Measurements from ENCODE around the gene A4GNT. TPM values are rescaled to one million over a fixed set of nuclear protein-coding genes. Genes with fewer than 3 reads are reported as not detected.
"Not testable (repeated sequence)": the region's sequence is repeated elsewhere in the genome, so short reads cannot be mapped to it uniquely, and the experiment has no call there.

A4GNT gene
- total and polyA plus RNA-seq, 2 donors (not counting 1 experiment from before 2014, with no cell fraction given): not detected

DNA sequence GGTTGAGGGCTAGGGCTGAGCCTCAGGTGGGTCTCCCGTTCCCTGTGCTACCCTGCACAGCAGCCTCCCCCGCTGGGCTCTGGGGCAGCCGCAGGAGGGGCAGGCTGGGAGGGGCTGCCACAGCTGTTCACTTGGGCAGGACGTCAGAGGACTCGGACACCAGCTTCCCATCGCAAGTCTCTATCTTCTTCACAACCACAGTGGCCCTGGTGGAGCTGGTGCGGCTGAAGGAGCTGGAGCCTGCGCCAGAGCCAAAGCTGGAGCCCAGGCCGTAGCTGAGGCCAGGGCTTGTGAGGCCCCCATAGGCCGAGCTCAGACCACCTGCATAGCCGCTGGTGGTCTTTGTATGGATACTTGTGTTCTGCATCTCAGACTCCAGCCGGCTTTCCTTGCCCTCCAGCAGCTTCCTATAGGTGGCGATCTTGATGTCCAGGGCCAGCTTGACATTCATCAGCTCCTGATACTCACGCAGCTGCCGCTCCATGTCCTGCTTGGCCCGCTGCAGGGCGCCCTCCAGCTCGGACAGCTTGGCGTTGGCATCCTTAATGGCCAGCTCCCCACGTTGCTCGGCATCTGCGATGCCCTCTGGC lies 30.7 kb downstream of the A4GNT start:
- not testable (repeated sequence) for H2AFZ ChIP-seq (ENCODE audit: low read length); H3K79me2 ChIP-seq (ENCODE audit: control insufficient read depth, insufficient read depth, low read length); H4K20me1 ChIP-seq (ENCODE audit: control insufficient read depth, extremely low read depth, insufficient read depth, low read length); H3K9me3 ChIP-seq (ENCODE audit: control insufficient read depth, insufficient read depth, low read depth, low read length); H3K27me3 ChIP-seq (ENCODE audit: control insufficient read depth, insufficient read depth, low read length); H3K4me2 ChIP-seq (ENCODE audit: extremely low read depth, insufficient read depth, low read length); DNase-seq (ENCODE audit: low read depth in 2 of 2); H3K4me3 ChIP-seq (replicated peaks in 1 of 4; ENCODE audit: control extremely low read depth in 1 of 4, insufficient read depth in 1 of 4, low read depth in 3 of 4, low read length in 4 of 4); H3K27ac ChIP-seq (ENCODE audit: insufficient read depth, low read length); H3K4me1 ChIP-seq (ENCODE audit: control insufficient read depth, extremely low read depth, insufficient read depth, low read length); H3K9ac ChIP-seq (ENCODE audit: insufficient read depth, low read length)
- TF ChIP-seq, protein P1, sequence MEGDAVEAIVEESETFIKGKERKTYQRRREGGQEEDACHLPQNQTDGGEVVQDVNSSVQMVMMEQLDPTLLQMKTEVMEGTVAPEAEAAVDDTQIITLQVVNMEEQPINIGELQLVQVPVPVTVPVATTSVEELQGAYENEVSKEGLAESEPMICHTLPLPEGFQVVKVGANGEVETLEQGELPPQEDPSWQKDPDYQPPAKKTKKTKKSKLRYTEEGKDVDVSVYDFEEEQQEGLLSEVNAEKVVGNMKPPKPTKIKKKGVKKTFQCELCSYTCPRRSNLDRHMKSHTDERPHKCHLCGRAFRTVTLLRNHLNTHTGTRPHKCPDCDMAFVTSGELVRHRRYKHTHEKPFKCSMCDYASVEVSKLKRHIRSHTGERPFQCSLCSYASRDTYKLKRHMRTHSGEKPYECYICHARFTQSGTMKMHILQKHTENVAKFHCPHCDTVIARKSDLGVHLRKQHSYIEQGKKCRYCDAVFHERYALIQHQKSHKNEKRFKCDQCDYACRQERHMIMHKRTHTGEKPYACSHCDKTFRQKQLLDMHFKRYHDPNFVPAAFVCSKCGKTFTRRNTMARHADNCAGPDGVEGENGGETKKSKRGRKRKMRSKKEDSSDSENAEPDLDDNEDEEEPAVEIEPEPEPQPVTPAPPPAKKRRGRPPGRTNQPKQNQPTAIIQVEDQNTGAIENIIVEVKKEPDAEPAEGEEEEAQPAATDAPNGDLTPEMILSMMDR (conservative IDR thresholded peaks at IDR 0.05 in 1 of 2, IDR thresholded peaks at IDR 0.05 in 1 of 2; ENCODE audit: low read depth in 1 of 2, low read length in 2 of 2): peak in 1 of 2 donors; percentile 26
- peaks cover 14% of the 10 kb centered on the region for H3K36me3 ChIP-seq (ENCODE audit: control insufficient read depth, insufficient read depth, low read length)

DNA sequence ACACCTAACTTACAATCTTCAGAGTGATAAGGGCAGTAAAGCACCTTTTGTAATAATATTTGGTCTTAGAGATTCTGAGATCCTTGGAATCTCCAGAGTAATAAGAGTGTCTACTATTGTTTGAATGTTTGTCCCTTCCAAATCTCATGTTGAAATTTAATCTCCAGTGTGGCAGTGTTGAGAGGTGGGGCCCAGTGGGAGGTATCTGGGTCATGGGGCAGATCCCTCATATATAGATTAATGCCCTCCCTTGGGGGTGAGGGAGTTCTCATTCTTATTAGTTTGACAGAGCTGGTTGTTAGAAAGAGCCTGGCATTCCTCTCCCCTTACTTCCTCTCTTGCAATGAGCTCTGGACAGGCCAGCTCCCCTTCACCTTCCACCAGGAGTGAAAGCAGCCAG lies 32.8 kb downstream of the A4GNT start:
- Histone ChIP-seq H2AFZ (ENCODE audit: low read length) (no peak overlapping the region), H3K36me3 (ENCODE audit: control insufficient read depth, insufficient read depth, low read length) (peaks cover 14% of the 10 kb centered on the region)

DNA sequence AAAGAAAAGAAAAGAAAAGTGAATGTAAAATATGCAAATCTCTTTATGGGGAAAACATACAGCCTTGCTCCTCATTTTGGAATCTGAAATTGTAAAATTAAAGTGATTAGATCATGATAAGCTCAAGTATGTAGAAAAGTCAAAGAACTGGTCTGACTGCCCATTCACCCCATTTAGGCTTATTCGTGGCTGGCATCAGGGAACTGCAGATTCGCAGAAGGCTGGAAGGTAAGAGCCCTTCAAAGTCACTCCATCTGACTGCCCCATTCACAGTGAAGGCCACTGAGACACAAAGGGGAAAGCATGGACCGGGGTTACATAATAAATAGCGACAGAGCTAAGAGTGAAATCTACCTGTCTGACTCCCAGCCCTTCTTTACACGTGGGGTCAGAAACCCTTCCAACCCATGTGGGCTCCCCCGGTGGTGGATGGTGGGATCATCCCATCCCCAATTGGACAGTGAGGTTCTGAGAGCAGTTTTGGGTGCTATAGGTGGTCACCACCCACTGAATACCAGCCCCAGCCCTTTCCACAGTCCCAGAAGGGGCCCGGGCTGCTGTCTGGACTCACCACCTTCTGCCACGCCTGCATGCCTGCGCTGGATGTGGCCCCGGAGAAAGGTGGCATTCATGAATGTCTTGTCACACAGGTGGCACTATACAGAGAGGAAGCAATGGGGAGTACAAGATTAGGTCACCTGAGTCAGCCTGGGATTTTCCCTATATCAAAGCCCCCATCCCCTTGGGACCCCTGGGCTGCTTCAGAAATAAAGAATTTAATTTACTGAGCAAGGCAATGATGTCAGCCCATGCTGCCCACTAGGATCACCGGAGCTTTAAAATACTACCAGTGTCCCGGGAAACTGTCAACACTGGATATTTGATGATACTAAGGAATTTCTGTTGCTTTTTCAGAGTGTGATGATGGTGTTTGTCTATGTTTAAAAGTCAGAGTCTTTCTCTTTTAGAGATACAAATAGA lies 34.7 kb downstream of the A4GNT start:
- DNase-seq (ENCODE audit: low read depth in 2 of 2): no peak
- Histone ChIP-seq H3K27ac (ENCODE audit: insufficient read depth, low read length) (no peak overlapping the region), H3K4me2 (ENCODE audit: extremely low read depth, insufficient read depth, low read length) (no peak overlapping the region), H3K4me3 (replicated peaks in 1 of 4; ENCODE audit: control extremely low read depth in 1 of 4, insufficient read depth in 1 of 4, low read depth in 3 of 4, low read length in 4 of 4) (no peak overlapping the region), H4K20me1 (ENCODE audit: control insufficient read depth, extremely low read depth, insufficient read depth, low read length) (no peaks in the 10 kb centered on the region), H3K79me2 (ENCODE audit: control insufficient read depth, insufficient read depth, low read length) (no peaks in the 10 kb centered on the region), H2AFZ (ENCODE audit: low read length) (no peak overlapping the region), H3K36me3 (ENCODE audit: control insufficient read depth, insufficient read depth, low read length) (peaks cover 11% of the 10 kb centered on the region), H3K27me3 (ENCODE audit: control insufficient read depth, insufficient read depth, low read length) (no peaks in the 10 kb centered on the region), H3K9me3 (ENCODE audit: control insufficient read depth, insufficient read depth, low read depth, low read length) (no peaks in the 10 kb centered on the region), H3K4me1 (ENCODE audit: control insufficient read depth, extremely low read depth, insufficient read depth, low read length) (peaks cover under 1% of the 10 kb centered on the region), H3K9ac (ENCODE audit: insufficient read depth, low read length) (no peak overlapping the region)
- no peak for TF ChIP-seq EZH2 (IDR thresholded peaks at IDR 0.05; ENCODE audit: low read length, missing control alignments)
- TF ChIP-seq, protein P1 (conservative IDR thresholded peaks at IDR 0.05 in 1 of 2, IDR thresholded peaks at IDR 0.05 in 1 of 2; ENCODE audit: low read depth in 1 of 2, low read length in 2 of 2): peak; percentile 31 to 50

More for the DNA sequence above, 32.8 kb downstream of the A4GNT start:
- Histone ChIP-seq H3K9me3 (ENCODE audit: control insufficient read depth, insufficient read depth, low read depth, low read length) (no peaks in the 10 kb centered on the region), H3K27me3 (ENCODE audit: control insufficient read depth, insufficient read depth, low read length) (no peaks in the 10 kb centered on the region), H3K9ac (ENCODE audit: insufficient read depth, low read length) (no peak overlapping the region), H3K4me2 (ENCODE audit: extremely low read depth, insufficient read depth, low read length) (no peak overlapping the region), H3K27ac (ENCODE audit: insufficient read depth, low read length) (no peak overlapping the region), H4K20me1 (ENCODE audit: control insufficient read depth, extremely low read depth, insufficient read depth, low read length) (no peaks in the 10 kb centered on the region), H3K79me2 (ENCODE audit: control insufficient read depth, insufficient read depth, low read length) (no peaks in the 10 kb centered on the region), H3K4me1 (ENCODE audit: control insufficient read depth, extremely low read depth, insufficient read depth, low read length) (no peaks in the 10 kb centered on the region), H3K4me3 (replicated peaks in 1 of 4; ENCODE audit: control extremely low read depth in 1 of 4, insufficient read depth in 1 of 4, low read depth in 3 of 4, low read length in 4 of 4) (no peak overlapping the region)
- TF ChIP-seq, protein P1 (conservative IDR thresholded peaks at IDR 0.05 in 1 of 2, IDR thresholded peaks at IDR 0.05 in 1 of 2; ENCODE audit: low read depth in 1 of 2, low read length in 2 of 2): no peak
- TF ChIP-seq EZH2 (IDR thresholded peaks at IDR 0.05; ENCODE audit: low read length, missing control alignments): no peak
- DNase-seq (ENCODE audit: low read depth in 2 of 2): no peak
